ENCODE data around the gene EMILIN3.
"Not testable (repeated sequence)": the region's sequence is repeated elsewhere in the genome, so short reads cannot be mapped to it uniquely, and the experiment has no call there.

The EMILIN3 gene

GRCh38 chr20:41314386-41314785 lies 52.2 kb downstream of the EMILIN3 start:
- TF ChIP-seq CTCF (IDR thresholded peaks at IDR 0.05), result no peak
- no peak for TF ChIP-seq ZFX (IDR thresholded peaks at IDR 0.05; ENCODE audit: borderline replicate concordance)
- H3K27ac ChIP-seq, result no peak overlapping the region

GRCh38 chr20:41312009-41312408 lies 54.6 kb downstream of the EMILIN3 start:
- not testable (repeated sequence) for H3K27ac ChIP-seq
